HG03108 (cell line): ENCODE measurements around the gene PPARA.
"Not testable (repeated sequence)": the region's sequence is repeated elsewhere in the genome, so short reads cannot be mapped to it uniquely, and the experiment has no call there.

Source experiments
- ATAC-seq: cut with Tn5 transposase; IDR thresholded peaks from one replicate; pipeline ENCODE4 v1.9.1; 2021; ENCODE audit warnings: moderate library complexity; ENCODE audit not compliant: unreplicated experiment

The PPARA gene

GRCh38 chr22:46165977-46166376 lies 15.7 kb downstream of the PPARA start:
- no peak for ATAC-seq

GRCh38 chr22:46169628-46170027 lies 19.3 kb downstream of the PPARA start:
- ATAC-seq: no peak

- ATAC-seq: no peak
These were observed 21.6 kb downstream of the PPARA start for GRCh38 chr22:46171940-46172339.

GRCh38 chr22:46172522-46173110 lies 22.3 kb downstream of the PPARA start:
- no peak for ATAC-seq

GRCh38 chr22:46173152-46173551 lies 22.8 kb downstream of the PPARA start:
- no peak for ATAC-seq

GRCh38 chr22:46175631-46176030 lies 25.3 kb downstream of the PPARA start:
- no peak for ATAC-seq

- no peak for ATAC-seq
These were observed 26.2 kb downstream of the PPARA start for GRCh38 chr22:46176508-46177003.

GRCh38 chr22:46178755-46179505 lies 28.6 kb downstream of the PPARA start:
- no peak for ATAC-seq

- no peak for ATAC-seq
These were observed 29.4 kb downstream of the PPARA start for GRCh38 chr22:46179748-46180147.

GRCh38 chr22:46180370-46181137 lies 30.2 kb downstream of the PPARA start:
- ATAC-seq: no peak

GRCh38 chr22:46183733-46184132 lies 33.4 kb downstream of the PPARA start:
- no peak for ATAC-seq

GRCh38 chr22:46185283-46185682 lies 35.0 kb downstream of the PPARA start:
- ATAC-seq: no peak

- no peak for ATAC-seq
These were observed 37.5 kb downstream of the PPARA start for GRCh38 chr22:46187862-46188261.

- no peak for ATAC-seq
These were observed 42.1 kb downstream of the PPARA start for GRCh38 chr22:46192210-46192993.

GRCh38 chr22:46193898-46194310 lies 43.6 kb downstream of the PPARA start:
- no peak for ATAC-seq

- no peak for ATAC-seq
These were observed 45.3 kb downstream of the PPARA start for GRCh38 chr22:46195487-46196165.

- no peak for ATAC-seq
These were observed 46.0 kb downstream of the PPARA start for GRCh38 chr22:46196278-46196677.

GRCh38 chr22:46198274-46198673 lies 47.9 kb downstream of the PPARA start:
- ATAC-seq: no peak

- not testable (repeated sequence) for ATAC-seq
These were observed 48.5 kb downstream of the PPARA start for GRCh38 chr22:46198806-46199205.

GRCh38 chr22:46201059-46201757 lies 50.9 kb downstream of the PPARA start:
- no peak for ATAC-seq
